Choroid plexus epithelial cell (primary cell): ENCODE data around the gene PPM1E.
"Not testable (repeated sequence)": the region's sequence is repeated elsewhere in the genome, so short reads cannot be mapped to it uniquely, and the experiment has no call there.

Source experiments
- DNase-seq: peaks from one replicate; pipeline ENCODE4 v3.0.0-alpha.2; 2010; ENCODE audit warnings: low read depth
- H3K4me3 ChIP-seq: 2 replicates; pipeline ENCODE4 v1.5.1; 2011; ENCODE audit warnings: low read depth, mild to moderate bottlenecking, control low read depth, low read length, moderate library complexity
- CTCF ChIP-seq: conservative IDR thresholded peaks from 2 replicates; pipeline ENCODE4 v1.5.1; 2011; ENCODE audit warnings: low read depth, mild to moderate bottlenecking, control low read depth, inconsistent platforms, low read length, moderate library complexity

Gene PPM1E

GRCh38 chr17:58840820-58841612 lies 85.4 kb downstream of the PPM1E start:
- DNase-seq = no peak
- no peak overlapping the region for H3K4me3 ChIP-seq
- TF ChIP-seq CTCF = no peak

- DNase-seq, H3K4me3 ChIP-seq: not testable (repeated sequence)
These were observed 90.8 kb downstream of the PPM1E start for GRCh38 chr17:58846413-58846812.

GRCh38 chr17:58850106-58850505 lies 94.5 kb downstream of the PPM1E start:
- not testable (repeated sequence) for DNase-seq, H3K4me3 ChIP-seq

GRCh38 chr17:58865301-58865700 lies 109.6 kb downstream of the PPM1E start:
- H3K4me3 ChIP-seq = no peak overlapping the region
- DNase-seq = no peak
- TF ChIP-seq CTCF = no peak

- DNase-seq = peak; percentile 8
- no peak for TF ChIP-seq CTCF
- H3K4me3 ChIP-seq = no peak overlapping the region
These were observed 115.1 kb downstream of the PPM1E start for GRCh38 chr17:58870747-58871146.

GRCh38 chr17:58873926-58874325 lies 118.3 kb downstream of the PPM1E start:
- no peak for TF ChIP-seq CTCF
- no peak overlapping the region for H3K4me3 ChIP-seq
- no peak for DNase-seq

GRCh38 chr17:58875261-58875660 lies 119.6 kb downstream of the PPM1E start:
- DNase-seq = no peak
- no peak for TF ChIP-seq CTCF
- no peak overlapping the region for H3K4me3 ChIP-seq

- no peak for TF ChIP-seq CTCF
- no peak overlapping the region for H3K4me3 ChIP-seq
- DNase-seq = no peak
These were observed 128.5 kb downstream of the PPM1E start for GRCh38 chr17:58884161-58884560.
